Measurements from ENCODE around the gene HNRNPLL. TPM values are rescaled to one million over a fixed set of nuclear protein-coding genes. Genes with fewer than 3 reads are reported as not detected.

Gene HNRNPLL
- total and polyA plus RNA-seq, 2 of the 13 experiments (the other 11 are each of a cell fraction or from before 2014, with no cell fraction given) = 49.4 to 103 TPM

DNA sequence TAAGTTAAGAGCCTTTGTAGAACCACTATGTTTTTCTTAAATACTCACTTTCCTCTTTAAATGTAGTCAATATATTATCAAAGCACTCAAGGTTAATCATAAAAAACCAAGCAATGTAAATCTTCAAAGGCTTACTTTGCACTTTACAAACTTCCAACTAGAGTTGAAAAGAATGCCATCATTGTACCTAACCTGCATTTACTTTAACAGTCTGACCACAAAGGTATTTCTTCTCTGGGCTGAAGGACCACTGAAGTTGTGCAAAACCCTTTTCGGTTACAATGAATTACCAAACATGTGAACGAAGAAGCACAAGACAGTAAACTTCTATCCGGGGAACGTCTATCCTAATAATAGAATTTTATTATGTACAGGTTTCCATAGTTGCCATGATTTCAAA is 3.0 kb downstream of the HNRNPLL start (continued):
- TF ChIP-seq SP5 (CRISPR knock-in tag; IDR thresholded peaks at IDR 0.05; ENCODE audit: borderline replicate concordance, low read depth) = peak; percentile 35; the same call in 1 of the 2 replicates
- no peak for TF ChIP-seq ZBTB20 (CRISPR knock-in tag; IDR thresholded peaks at IDR 0.05; ENCODE audit: borderline replicate concordance, low read depth)
- peak; percentile 39; the same call in 1 of the 2 replicates for TF ChIP-seq FOXJ3 (CRISPR knock-in tag; IDR thresholded peaks at IDR 0.05; ENCODE audit: borderline replicate concordance)
- TF ChIP-seq SUZ12 (IDR thresholded peaks at IDR 0.05; ENCODE audit: low read depth, low read length) = no peak
- no peak for TF ChIP-seq ZNF773 (CRISPR knock-in tag; IDR thresholded peaks at IDR 0.05; ENCODE audit: borderline replicate concordance)
- peak in 1 of 2 experiments; percentile 70; a peak in 2 of 4 replicates for TF ChIP-seq POLR2A (IDR thresholded peaks at IDR 0.05; ENCODE audit: insufficient read depth in 1 of 2, low read depth in 2 of 2, low read length in 2 of 2)
- TF ChIP-seq, protein P1, sequence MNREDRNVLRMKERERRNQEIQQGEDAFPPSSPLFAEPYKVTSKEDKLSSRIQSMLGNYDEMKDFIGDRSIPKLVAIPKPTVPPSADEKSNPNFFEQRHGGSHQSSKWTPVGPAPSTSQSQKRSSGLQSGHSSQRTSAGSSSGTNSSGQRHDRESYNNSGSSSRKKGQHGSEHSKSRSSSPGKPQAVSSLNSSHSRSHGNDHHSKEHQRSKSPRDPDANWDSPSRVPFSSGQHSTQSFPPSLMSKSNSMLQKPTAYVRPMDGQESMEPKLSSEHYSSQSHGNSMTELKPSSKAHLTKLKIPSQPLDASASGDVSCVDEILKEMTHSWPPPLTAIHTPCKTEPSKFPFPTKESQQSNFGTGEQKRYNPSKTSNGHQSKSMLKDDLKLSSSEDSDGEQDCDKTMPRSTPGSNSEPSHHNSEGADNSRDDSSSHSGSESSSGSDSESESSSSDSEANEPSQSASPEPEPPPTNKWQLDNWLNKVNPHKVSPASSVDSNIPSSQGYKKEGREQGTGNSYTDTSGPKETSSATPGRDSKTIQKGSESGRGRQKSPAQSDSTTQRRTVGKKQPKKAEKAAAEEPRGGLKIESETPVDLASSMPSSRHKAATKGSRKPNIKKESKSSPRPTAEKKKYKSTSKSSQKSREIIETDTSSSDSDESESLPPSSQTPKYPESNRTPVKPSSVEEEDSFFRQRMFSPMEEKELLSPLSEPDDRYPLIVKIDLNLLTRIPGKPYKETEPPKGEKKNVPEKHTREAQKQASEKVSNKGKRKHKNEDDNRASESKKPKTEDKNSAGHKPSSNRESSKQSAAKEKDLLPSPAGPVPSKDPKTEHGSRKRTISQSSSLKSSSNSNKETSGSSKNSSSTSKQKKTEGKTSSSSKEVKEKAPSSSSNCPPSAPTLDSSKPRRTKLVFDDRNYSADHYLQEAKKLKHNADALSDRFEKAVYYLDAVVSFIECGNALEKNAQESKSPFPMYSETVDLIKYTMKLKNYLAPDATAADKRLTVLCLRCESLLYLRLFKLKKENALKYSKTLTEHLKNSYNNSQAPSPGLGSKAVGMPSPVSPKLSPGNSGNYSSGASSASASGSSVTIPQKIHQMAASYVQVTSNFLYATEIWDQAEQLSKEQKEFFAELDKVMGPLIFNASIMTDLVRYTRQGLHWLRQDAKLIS (CRISPR knock-in tag; IDR thresholded peaks at IDR 0.05) = no peak
- no peak for TF ChIP-seq WIZ (CRISPR knock-in tag; IDR thresholded peaks at IDR 0.05)
- TF ChIP-seq ZNF577 (CRISPR knock-in tag; IDR thresholded peaks at IDR 0.05; ENCODE audit: borderline replicate concordance, low read depth) = no peak
- no peak for TF ChIP-seq BHLHE40 (IDR thresholded peaks at IDR 0.05; ENCODE audit: low read length)
- TF ChIP-seq ZBTB2 (CRISPR knock-in tag; IDR thresholded peaks at IDR 0.05; ENCODE audit: low read depth) = no peak
- no peak for TF ChIP-seq ZNF501 (CRISPR knock-in tag; IDR thresholded peaks at IDR 0.05)
- no peak for TF ChIP-seq ZNF710 (CRISPR knock-in tag; IDR thresholded peaks at IDR 0.05; ENCODE audit: borderline replicate concordance)
- TF ChIP-seq ZNF414 (CRISPR knock-in tag; IDR thresholded peaks at IDR 0.05) = no peak
- TF ChIP-seq ONECUT2 (CRISPR knock-in tag; IDR thresholded peaks at IDR 0.05) = peak; percentile 64
- no peak for TF ChIP-seq CCDC6 (CRISPR knock-in tag; IDR thresholded peaks at IDR 0.05)
- TF ChIP-seq, protein P2, sequence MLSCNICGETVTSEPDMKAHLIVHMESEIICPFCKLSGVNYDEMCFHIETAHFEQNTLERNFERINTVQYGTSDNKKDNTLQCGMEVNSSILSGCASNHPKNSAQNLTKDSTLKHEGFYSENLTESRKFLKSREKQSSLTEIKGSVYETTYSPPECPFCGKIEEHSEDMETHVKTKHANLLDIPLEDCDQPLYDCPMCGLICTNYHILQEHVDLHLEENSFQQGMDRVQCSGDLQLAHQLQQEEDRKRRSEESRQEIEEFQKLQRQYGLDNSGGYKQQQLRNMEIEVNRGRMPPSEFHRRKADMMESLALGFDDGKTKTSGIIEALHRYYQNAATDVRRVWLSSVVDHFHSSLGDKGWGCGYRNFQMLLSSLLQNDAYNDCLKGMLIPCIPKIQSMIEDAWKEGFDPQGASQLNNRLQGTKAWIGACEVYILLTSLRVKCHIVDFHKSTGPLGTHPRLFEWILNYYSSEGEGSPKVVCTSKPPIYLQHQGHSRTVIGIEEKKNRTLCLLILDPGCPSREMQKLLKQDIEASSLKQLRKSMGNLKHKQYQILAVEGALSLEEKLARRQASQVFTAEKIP (CRISPR knock-in tag; IDR thresholded peaks at IDR 0.05; ENCODE audit: borderline replicate concordance) = no peak
- TF ChIP-seq ZFP36 (IDR thresholded peaks at IDR 0.05; ENCODE audit: borderline replicate concordance, low read depth, low read length, partially characterized antibody) = no peak
- TF ChIP-seq NBN (conservative IDR thresholded peaks at IDR 0.05) = no peak
